ENCODE measurements around the gene NDUFV1.
A peak's percentile ranks its signal among the peaks of the same experiment; 100 is the strongest.

The NDUFV1 gene

DNA sequence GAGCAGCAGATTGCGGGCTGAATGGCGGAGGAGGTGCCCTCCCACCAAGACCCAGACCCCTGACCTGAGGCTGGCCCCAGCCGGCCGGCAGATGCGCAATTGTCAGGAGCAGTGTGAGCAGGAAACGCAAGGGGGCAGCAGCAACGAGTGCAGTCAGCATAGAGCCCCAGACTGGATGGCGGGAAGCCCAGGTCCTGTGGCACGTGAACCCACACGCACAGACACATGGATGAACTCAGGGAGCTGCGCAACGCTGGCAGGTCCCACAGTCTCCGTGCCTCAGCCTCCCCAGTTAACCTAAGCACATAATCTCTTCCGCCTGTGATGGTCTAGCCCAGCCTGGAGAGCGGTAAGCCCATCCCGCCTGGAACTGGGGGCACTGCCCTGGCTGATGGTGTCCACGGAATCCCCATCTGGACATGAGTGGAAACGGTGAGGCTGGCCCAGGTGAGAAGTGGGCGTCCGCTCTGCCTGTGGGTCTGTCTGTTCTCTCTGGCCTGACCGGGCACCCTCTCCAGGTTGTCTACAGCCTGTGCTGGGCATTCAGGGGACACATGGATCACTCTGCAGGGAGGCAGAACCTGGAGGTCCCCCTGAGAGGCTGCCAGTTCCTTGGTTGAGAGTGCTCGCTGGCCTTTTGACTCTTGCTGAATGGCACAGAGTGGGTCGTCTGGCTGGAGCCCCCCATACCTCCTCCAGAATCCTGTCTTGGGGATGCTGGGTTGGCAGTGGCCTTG lies 33.5 kb downstream of the NDUFV1 start:
- H3K4me3 ChIP-seq (ENCODE audit: low read depth, low read length), result no peak overlapping the region
- H3K27me3 ChIP-seq (ENCODE audit: control insufficient read depth, insufficient read depth, low read length), result no peaks in the 10 kb centered on the region
- no peak overlapping the region for H3K27ac ChIP-seq
- H3K4me2 ChIP-seq (ENCODE audit: low read length), result no peak overlapping the region
- TF ChIP-seq, protein P1, sequence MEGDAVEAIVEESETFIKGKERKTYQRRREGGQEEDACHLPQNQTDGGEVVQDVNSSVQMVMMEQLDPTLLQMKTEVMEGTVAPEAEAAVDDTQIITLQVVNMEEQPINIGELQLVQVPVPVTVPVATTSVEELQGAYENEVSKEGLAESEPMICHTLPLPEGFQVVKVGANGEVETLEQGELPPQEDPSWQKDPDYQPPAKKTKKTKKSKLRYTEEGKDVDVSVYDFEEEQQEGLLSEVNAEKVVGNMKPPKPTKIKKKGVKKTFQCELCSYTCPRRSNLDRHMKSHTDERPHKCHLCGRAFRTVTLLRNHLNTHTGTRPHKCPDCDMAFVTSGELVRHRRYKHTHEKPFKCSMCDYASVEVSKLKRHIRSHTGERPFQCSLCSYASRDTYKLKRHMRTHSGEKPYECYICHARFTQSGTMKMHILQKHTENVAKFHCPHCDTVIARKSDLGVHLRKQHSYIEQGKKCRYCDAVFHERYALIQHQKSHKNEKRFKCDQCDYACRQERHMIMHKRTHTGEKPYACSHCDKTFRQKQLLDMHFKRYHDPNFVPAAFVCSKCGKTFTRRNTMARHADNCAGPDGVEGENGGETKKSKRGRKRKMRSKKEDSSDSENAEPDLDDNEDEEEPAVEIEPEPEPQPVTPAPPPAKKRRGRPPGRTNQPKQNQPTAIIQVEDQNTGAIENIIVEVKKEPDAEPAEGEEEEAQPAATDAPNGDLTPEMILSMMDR (IDR thresholded peaks at IDR 0.05), result peak; percentile 49
- H3K9me3 ChIP-seq (ENCODE audit: control insufficient read depth, low read length), result no peaks in the 10 kb centered on the region
- H3K4me1 ChIP-seq, result no peaks in the 10 kb centered on the region
- H3K79me2 ChIP-seq, result no peaks in the 10 kb centered on the region
- H3K9ac ChIP-seq, result no peak overlapping the region
- no peaks in the 10 kb centered on the region for H3K36me3 ChIP-seq (ENCODE audit: control insufficient read depth, insufficient read depth, low read length)
- no peak overlapping the region for H2AFZ ChIP-seq

DNA sequence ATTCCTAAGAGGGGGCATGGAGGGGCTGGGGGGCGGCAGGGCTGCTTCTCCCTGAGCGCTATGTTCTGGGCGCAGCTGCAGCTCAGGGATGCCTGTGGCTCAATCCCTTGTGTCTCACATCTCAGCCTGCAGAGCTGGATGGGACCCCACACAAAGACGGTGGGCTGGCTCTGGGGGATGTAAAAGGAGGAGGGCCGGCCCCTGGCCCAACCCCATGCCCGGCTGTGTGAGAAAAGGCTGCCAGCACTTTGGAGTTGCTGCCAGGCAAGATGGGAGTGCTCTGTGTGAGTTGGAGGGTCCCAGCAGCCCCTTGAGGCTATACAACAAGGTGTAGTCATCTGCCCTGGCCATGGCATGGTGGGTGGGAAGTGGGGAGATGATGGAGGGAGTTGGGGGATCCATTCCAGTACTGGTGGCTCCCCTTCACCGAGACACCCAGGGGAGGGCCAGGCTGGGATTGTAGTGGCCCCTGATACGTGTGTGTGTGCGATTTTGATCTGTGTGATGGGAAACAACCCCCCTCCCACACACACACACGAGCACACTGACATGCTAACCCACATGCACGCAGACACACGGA lies 34.1 kb downstream of the NDUFV1 start:
- no peak overlapping the region for H3K9ac ChIP-seq
- no peak overlapping the region for H3K4me2 ChIP-seq (ENCODE audit: low read length)
- no peaks in the 10 kb centered on the region for H3K36me3 ChIP-seq (ENCODE audit: control insufficient read depth, insufficient read depth, low read length)
- no peaks in the 10 kb centered on the region for H3K79me2 ChIP-seq
- H3K27ac ChIP-seq, result no peak overlapping the region
- H3K9me3 ChIP-seq (ENCODE audit: control insufficient read depth, low read length), result no peaks in the 10 kb centered on the region
- no peaks in the 10 kb centered on the region for H3K4me1 ChIP-seq
- no peaks in the 10 kb centered on the region for H3K27me3 ChIP-seq (ENCODE audit: control insufficient read depth, insufficient read depth, low read length)
- no peak overlapping the region for H3K4me3 ChIP-seq (ENCODE audit: low read depth, low read length)
- TF ChIP-seq, protein P1 (IDR thresholded peaks at IDR 0.05), result no peak
- no peak overlapping the region for H2AFZ ChIP-seq

DNA sequence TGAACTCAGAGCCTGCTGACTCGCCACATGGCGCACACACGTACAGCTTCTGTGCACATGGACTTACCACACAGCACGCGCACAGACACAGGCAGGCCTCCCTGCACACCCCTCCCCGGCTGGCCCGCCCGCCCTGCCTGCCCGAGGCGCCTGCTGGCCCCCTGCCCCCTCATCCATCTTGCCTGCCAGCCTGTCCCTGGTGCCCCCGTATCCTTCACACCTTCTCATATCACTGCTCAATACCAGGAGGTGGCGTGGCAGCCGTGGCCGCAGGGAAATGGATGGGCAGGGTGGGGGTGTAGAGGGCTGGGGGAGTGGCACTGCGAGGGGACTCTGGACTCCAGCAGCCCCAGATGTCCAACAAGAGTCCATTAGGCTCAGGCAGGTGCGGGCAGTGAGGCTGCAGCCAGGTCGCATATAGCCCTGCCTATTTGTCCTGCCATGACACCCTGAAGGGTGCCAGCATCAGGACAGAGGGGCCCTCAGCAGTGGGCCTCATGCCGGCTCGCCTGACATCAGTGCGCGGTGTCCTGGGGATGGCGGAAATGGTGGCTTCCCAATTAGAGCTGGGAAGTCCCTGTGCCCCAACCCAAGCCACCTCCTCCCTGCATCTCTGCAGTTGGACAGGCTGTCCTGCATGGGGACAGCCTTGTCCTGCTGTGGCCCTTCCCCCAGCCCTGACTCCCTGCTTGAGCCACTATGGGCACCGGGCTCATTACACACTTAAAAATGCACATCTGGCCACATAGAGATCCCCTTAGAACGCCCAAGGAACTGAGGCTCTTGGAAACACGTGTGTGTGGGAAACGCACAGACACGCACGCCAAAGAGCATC lies 34.8 kb downstream of the NDUFV1 start:
- Histone ChIP-seq H3K79me2 (no peaks in the 10 kb centered on the region), H3K4me3 (ENCODE audit: low read depth, low read length) (no peak overlapping the region), H2AFZ (no peak overlapping the region), H3K4me1 (no peaks in the 10 kb centered on the region), H3K27ac (no peak overlapping the region), H3K36me3 (ENCODE audit: control insufficient read depth, insufficient read depth, low read length) (no peaks in the 10 kb centered on the region), H3K9ac (no peak overlapping the region), H3K4me2 (ENCODE audit: low read length) (no peak overlapping the region), H3K27me3 (ENCODE audit: control insufficient read depth, insufficient read depth, low read length) (no peaks in the 10 kb centered on the region), H3K9me3 (ENCODE audit: control insufficient read depth, low read length) (no peaks in the 10 kb centered on the region)
- TF ChIP-seq, protein P1 (IDR thresholded peaks at IDR 0.05), result no peak

GRCh38 chr11:67642173-67643120 lies 35.7 kb downstream of the NDUFV1 start:
- H3K4me1 ChIP-seq, result no peaks in the 10 kb centered on the region
- H3K9me3 ChIP-seq (ENCODE audit: control insufficient read depth, low read length), result no peaks in the 10 kb centered on the region
- H3K79me2 ChIP-seq, result no peaks in the 10 kb centered on the region
- H3K9ac ChIP-seq, result no peak overlapping the region
- no peak overlapping the region for H3K27ac ChIP-seq
- no peak overlapping the region for H3K4me2 ChIP-seq (ENCODE audit: low read length)
- no peak overlapping the region for H3K4me3 ChIP-seq (ENCODE audit: low read depth, low read length)
- no peak overlapping the region for H2AFZ ChIP-seq
- H3K36me3 ChIP-seq (ENCODE audit: control insufficient read depth, insufficient read depth, low read length), result no peaks in the 10 kb centered on the region
- H3K27me3 ChIP-seq (ENCODE audit: control insufficient read depth, insufficient read depth, low read length), result no peaks in the 10 kb centered on the region
- TF ChIP-seq, protein P1 (IDR thresholded peaks at IDR 0.05), result no peak

All from parathyroid adenoma (tissue), 2 donors.